Tibial artery (tissue), 4 donors: ENCODE results near the gene TRAF3IP3.

ENCODE experiments used
- DNase-seq, 2 donors: peaks; one replicate each; pipeline ENCODE4 v3.0.0-alpha.2; 2019
- H3K27ac ChIP-seq, 2 donors: fragments of 200-600 bp; sonication (generic) in 1 of 2; 1 replicate in 1 of 2; 2 replicates in 1 of 2; pipeline ENCODE4 v1.5.1; 2018 to 2019; ENCODE audit warnings: mild to moderate bottlenecking in 1 of 2
- H3K27me3 ChIP-seq, 2 donors: fragments of 200-600 bp; sonication (generic) in 1 of 2; one replicate each; pipeline versions ENCODE4 v1.5.1 to v1.6.0; 2016 to 2019
- H3K36me3 ChIP-seq, 3 donors: fragments of 200-600 bp; sonication (generic) in 2 of 3; one replicate each; pipeline ENCODE4 v1.5.1; 2016 to 2019; ENCODE audit warnings: mild to moderate bottlenecking in 2 of 3
- H3K4me1 ChIP-seq, 4 donors: fragments of 200-600 bp; sonication (generic) in 2 of 4; 1 replicate in 3 of 4; 2 replicates in 1 of 4; pipeline ENCODE4 v1.5.1; 2016 to 2019
- H3K4me3 ChIP-seq, 2 donors: fragments of 200-600 bp; sonication (generic) in 1 of 2; 1 replicate in 1 of 2; 2 replicates in 1 of 2; pipeline ENCODE4 v1.5.1; 2018 to 2019; ENCODE audit warnings: mild to moderate bottlenecking in 2 of 2
- H3K9me3 ChIP-seq, 3 donors: fragments of 200-600 bp; sonication (generic) in 1 of 3; one replicate each; pipeline ENCODE4 v1.5.1; 2016 to 2019
- CTCF ChIP-seq, 2 experiments: fragments of 200-600 bp in 1 of 2; fragments of 450-650 bp in 1 of 2; IDR thresholded peaks; one replicate each; pipeline ENCODE4 v1.5.1; 2017 to 2019; ENCODE audit warnings: antibody characterized with exemption in 2 of 2, mild to moderate bottlenecking in 1 of 2, moderate library complexity in 1 of 2
- intact Hi-C: fragments of 100-400 bp; cut with DNase I; formaldehyde crosslinking; loops from one replicate; pipeline ENCODE4 v1.15.0; 2023; ENCODE audit warnings: low total_unique reads

TRAF3IP3 gene

GRCh38 chr1:209813902-209814301, 58.0 kb downstream of the TRAF3IP3 start:
- intact Hi-C loops, result no loop called here
- TF ChIP-seq CTCF (IDR thresholded peaks at IDR 0.05), result no peak
- H3K27me3 ChIP-seq, result peaks cover 0 to 4% of the 10 kb centered on the region in 2 donors
- no peaks in the 10 kb centered on the region for H3K4me1 ChIP-seq
- no peaks in the 10 kb centered on the region for H3K9me3 ChIP-seq
- H3K36me3 ChIP-seq, result no peaks in the 10 kb centered on the region
- DNase-seq, result no peak
- H3K4me3 ChIP-seq, result no peak overlapping the region
- no peak overlapping the region for H3K27ac ChIP-seq

- intact Hi-C loops, result no loop called here
- no peak for DNase-seq
- H3K4me3 ChIP-seq, result no peak overlapping the region
- no peaks in the 10 kb centered on the region for H3K4me1 ChIP-seq
- no peaks in the 10 kb centered on the region for H3K9me3 ChIP-seq
- H3K36me3 ChIP-seq, result no peaks in the 10 kb centered on the region
- no peak overlapping the region for H3K27ac ChIP-seq
- no peak for TF ChIP-seq CTCF (IDR thresholded peaks at IDR 0.05)
- H3K27me3 ChIP-seq, result peaks cover 0 to 8% of the 10 kb centered on the region in 2 donors
Measured at GRCh38 chr1:209815490-209815889, 59.6 kb downstream of the TRAF3IP3 start.

- intact Hi-C loops, result no loop called here
- no peaks in the 10 kb centered on the region for H3K4me1 ChIP-seq
- no peak for DNase-seq
- H3K9me3 ChIP-seq, result no peaks in the 10 kb centered on the region
- H3K36me3 ChIP-seq, result no peaks in the 10 kb centered on the region
- H3K4me3 ChIP-seq, result no peak overlapping the region
- no peak for TF ChIP-seq CTCF (IDR thresholded peaks at IDR 0.05)
- H3K27me3 ChIP-seq, result peaks cover 0 to 8% of the 10 kb centered on the region in 2 donors
- no peak overlapping the region for H3K27ac ChIP-seq
Measured at GRCh38 chr1:209815931-209816341, 60.1 kb downstream of the TRAF3IP3 start.

- H3K4me1 ChIP-seq, result no peaks in the 10 kb centered on the region
- no peak for TF ChIP-seq CTCF (IDR thresholded peaks at IDR 0.05)
- DNase-seq, result no peak
- no peak overlapping the region for H3K4me3 ChIP-seq
- H3K27me3 ChIP-seq, result peaks cover 0 to 8% of the 10 kb centered on the region in 2 donors
- intact Hi-C loops, result no loop called here
- no peaks in the 10 kb centered on the region for H3K36me3 ChIP-seq
- no peaks in the 10 kb centered on the region for H3K9me3 ChIP-seq
- H3K27ac ChIP-seq, result no peak overlapping the region
Measured at GRCh38 chr1:209816923-209817322, 61.1 kb downstream of the TRAF3IP3 start.

- no peaks in the 10 kb centered on the region for H3K4me1 ChIP-seq
- no peaks in the 10 kb centered on the region for H3K9me3 ChIP-seq
- H3K4me3 ChIP-seq, result no peak overlapping the region
- intact Hi-C loops, result no loop called here
- H3K27ac ChIP-seq, result no peak overlapping the region
- no peak for TF ChIP-seq CTCF (IDR thresholded peaks at IDR 0.05)
- DNase-seq, result no peak
- H3K27me3 ChIP-seq, result peaks cover 0 to 15% of the 10 kb centered on the region in 2 donors
- no peaks in the 10 kb centered on the region for H3K36me3 ChIP-seq
Measured at GRCh38 chr1:209817691-209818090, 61.8 kb downstream of the TRAF3IP3 start.

- Histone ChIP-seq H3K9me3 (no peaks in the 10 kb centered on the region), H3K4me1 (no peaks in the 10 kb centered on the region), H3K27me3 (peaks cover 0 to 15% of the 10 kb centered on the region in 2 donors), H3K36me3 (no peaks in the 10 kb centered on the region), H3K4me3 (no peak overlapping the region), H3K27ac (no peak overlapping the region)
- TF ChIP-seq CTCF (IDR thresholded peaks at IDR 0.05), result no peak
- DNase-seq, result no peak
- intact Hi-C loops, result no loop called here
Measured at GRCh38 chr1:209819058-209819457, 63.2 kb downstream of the TRAF3IP3 start.
